GM18502 (cell line): Measurements from ENCODE around the gene CKS2.
"Not testable (repeated sequence)": the region's sequence is repeated elsewhere in the genome, so short reads cannot be mapped to it uniquely, and the experiment has no call there.

ENCODE experiments used
- ATAC-seq: cut with Tn5 transposase; IDR thresholded peaks from one replicate; pipeline ENCODE4 v1.9.1; 2021; ENCODE audit warnings: mild to moderate bottlenecking; ENCODE audit not compliant: unreplicated experiment, poor library complexity

CKS2 gene

GRCh38 chr9:89309608-89310474 lies 1.2 kb upstream of the CKS2 start:
- ATAC-seq, result no peak

GRCh38 chr9:89311346-89312221 lies 589 bp downstream of the CKS2 start:
- ATAC-seq, result peak; percentile 9

GRCh38 chr9:89312222-89312571 lies 1.2 kb downstream of the CKS2 start:
- ATAC-seq, result no peak

- ATAC-seq, result no peak
These were observed 2.8 kb downstream of the CKS2 start for GRCh38 chr9:89313842-89314241.

- ATAC-seq, result no peak
These were observed 4.0 kb downstream of the CKS2 start for GRCh38 chr9:89314955-89315354.

- no peak for ATAC-seq
These were observed 4.5 kb downstream of the CKS2 start for GRCh38 chr9:89315482-89315881.

GRCh38 chr9:89317282-89317681 lies 6.3 kb downstream of the CKS2 start:
- no peak for ATAC-seq

- ATAC-seq, result peak; percentile 89
These were observed 7.4 kb downstream of the CKS2 start, which contains the start of gene SECISBP2 for GRCh38 chr9:89318123-89319014. TSS of gene SECISBP2 (plus strand) at chr9:89318500. CDS start at chr9:89318577, 77 bp downstream.

GRCh38 chr9:89319015-89319905 lies 8.3 kb downstream of the CKS2 start:
- no peak for ATAC-seq

GRCh38 chr9:89323390-89323789 lies 12.4 kb downstream of the CKS2 start:
- no peak for ATAC-seq

- ATAC-seq, result no peak
These were observed 14.7 kb downstream of the CKS2 start for GRCh38 chr9:89325733-89326132.

- ATAC-seq, result no peak
These were observed 17.1 kb downstream of the CKS2 start for GRCh38 chr9:89328064-89328463.

GRCh38 chr9:89329917-89330316 lies 18.9 kb downstream of the CKS2 start:
- no peak for ATAC-seq

GRCh38 chr9:89330513-89330912 lies 19.5 kb downstream of the CKS2 start:
- no peak for ATAC-seq

- no peak for ATAC-seq
These were observed 28.8 kb downstream of the CKS2 start for GRCh38 chr9:89339807-89340206.

GRCh38 chr9:89340332-89340731 lies 29.3 kb downstream of the CKS2 start:
- no peak for ATAC-seq

- no peak for ATAC-seq
These were observed 31.2 kb downstream of the CKS2 start for GRCh38 chr9:89342213-89342612.

GRCh38 chr9:89342948-89343347 lies 32.0 kb downstream of the CKS2 start:
- ATAC-seq, result no peak

GRCh38 chr9:89343812-89344211 lies 32.8 kb downstream of the CKS2 start:
- ATAC-seq, result not testable (repeated sequence)
